Stomach (tissue), 9 donors: Measurements from ENCODE around the gene SLC66A1. TPM values are rescaled to one million over a fixed set of nuclear protein-coding genes. Genes with fewer than 3 reads are reported as not detected.
A peak's percentile ranks its signal among the peaks of the same experiment; 100 is the strongest.

ENCODE experiments used
- DNase-seq, 2 donors: peaks; one replicate each; pipeline versions ENCODE4 v3.0.0 to v3.0.0-alpha.2; 2013 to 2019
- H3K27ac ChIP-seq, 5 donors: fragments of 200-600 bp in 4 of 5; sonication (generic) in 4 of 5; one replicate each; pipeline ENCODE4 v1.5.1; 2013 to 2019; ENCODE audit warnings: mild to moderate bottlenecking in 1 of 5, moderate library complexity in 1 of 5
- H3K27me3 ChIP-seq, 3 donors: fragments of 200-600 bp; sonication (generic); one replicate each; pipeline ENCODE4 v1.5.1; 2017 to 2019; ENCODE audit warnings: mixed run types in 1 of 3
- H3K36me3 ChIP-seq, 4 donors: fragments of 200-600 bp; sonication (generic); 1 replicate in 3 of 4; 2 replicates in 1 of 4; pipeline ENCODE4 v1.5.1; 2016 to 2019
- H3K4me1 ChIP-seq, 4 donors: fragments of 200-600 bp; sonication (generic); one replicate each; pipeline ENCODE4 v1.5.1; 2016 to 2019
- H3K4me3 ChIP-seq, 4 donors: fragments of 200-600 bp; sonication (generic) in 3 of 4; one replicate each; pipeline ENCODE4 v1.5.1; 2016 to 2019; ENCODE audit warnings: mild to moderate bottlenecking in 1 of 4
- H3K9me3 ChIP-seq, 4 donors: fragments of 200-600 bp; sonication (generic); one replicate each; pipeline ENCODE4 v1.5.1; 2016 to 2019
- EP300 ChIP-seq: sonication (generic); formaldehyde crosslinking; IDR thresholded peaks from one replicate; pipeline ENCODE4 v1.6.1; 2017; ENCODE audit warnings: antibody characterized with exemption
- POLR2A ChIP-seq, 4 donors: fragments of 450-650 bp; IDR thresholded peaks; one replicate each; pipeline ENCODE4 v1.6.1; 2016; ENCODE audit warnings: antibody characterized with exemption in 4 of 4, control low read depth in 2 of 4, mild to moderate bottlenecking in 1 of 4, moderate library complexity in 1 of 4
- POLR2AphosphoS5 ChIP-seq, 3 donors: sonication (generic); formaldehyde crosslinking; IDR thresholded peaks; one replicate each; pipeline ENCODE4 v1.6.1; 2016; ENCODE audit warnings: antibody characterized with exemption in 3 of 3
- WGBS, 5 donors: extraction: QIAGEN DNeasy Blood & Tissue Kit in 3 of 5; methylation state at CpG; one replicate each; pipeline versions ENCODE4 v1.1.5 to v1.1.7; 2013 to 2018; 5-methylcytosine and 5-hydroxymethylcytosine counted together
- intact Hi-C: fragments of 100-400 bp; cut with DNase I; formaldehyde crosslinking; loops from one replicate; pipeline ENCODE4 v1.15.1; 2023; ENCODE audit warnings: low total_unique reads
- polyA plus RNA-seq, 3 donors: library from polyadenylated mRNA; stranded (reverse); fragments of 200-250 nt; gene quantifications; one replicate each; pipeline ENCODE4 v1.2.3, GENCODE V29; 2013
- total RNA-seq, 5 donors: library from RNA; depleted of rRNA; stranded (reverse); fragments of >200 nt; gene quantifications; one replicate each; pipeline versions ENCODE4 v1.1.0 to v1.2.3, GENCODE V29; 2014 to 2016
- TF ChIP-seq, protein P1 (sequence below), 7 experiments: fragments of 450-650 bp in 4 of 7; fragments of 200-600 bp in 3 of 7; sonication (generic) in 3 of 7; IDR thresholded peaks; one replicate each; pipeline ENCODE4 v1.5.1; 2016 to 2019; ENCODE audit warnings: antibody characterized with exemption in 7 of 7, control low read depth in 2 of 7, mild to moderate bottlenecking in 1 of 7
- donor health status: healthy with polysubstance abuse.
- donor health status: Bipolar disorder and iron deficiency.
- donor health status: healthy.

SLC66A1 gene
- total and polyA plus RNA-seq, 8 donors = 1.8 to 14.5 (median 10.6) TPM

DNA sequence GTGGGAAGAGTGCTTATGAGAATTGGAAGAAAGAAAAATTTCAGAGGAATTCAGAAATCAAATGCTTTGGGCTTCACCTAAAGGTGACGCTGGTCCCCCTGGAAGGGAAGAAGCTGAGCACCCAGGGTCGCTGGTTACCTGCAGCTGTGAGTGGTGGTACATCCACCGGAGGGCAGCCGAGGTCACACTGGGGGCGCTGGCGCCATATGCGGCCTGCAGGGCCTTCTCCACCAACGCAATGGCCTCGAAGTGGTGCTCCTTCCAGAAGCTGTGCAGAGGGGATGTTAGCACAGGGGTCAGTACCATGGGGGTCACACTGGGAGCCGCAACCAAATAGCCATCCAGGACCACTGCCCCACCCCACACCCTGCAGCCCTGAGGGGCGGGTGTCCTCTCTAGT lies 6.2 kb upstream of the SLC66A1 start:
- peaks cover 4 to 24% (median 12%) of the 10 kb centered on the region in 4 donors for H3K4me1 ChIP-seq
- intact Hi-C loops = no loop called here
- H3K27ac ChIP-seq = no peak overlapping the region
- TF ChIP-seq POLR2AphosphoS5 (IDR thresholded peaks at IDR 0.05) (no peak), POLR2A (IDR thresholded peaks at IDR 0.05) (no peak), EP300 (no peak)
- TF ChIP-seq, protein P1, sequence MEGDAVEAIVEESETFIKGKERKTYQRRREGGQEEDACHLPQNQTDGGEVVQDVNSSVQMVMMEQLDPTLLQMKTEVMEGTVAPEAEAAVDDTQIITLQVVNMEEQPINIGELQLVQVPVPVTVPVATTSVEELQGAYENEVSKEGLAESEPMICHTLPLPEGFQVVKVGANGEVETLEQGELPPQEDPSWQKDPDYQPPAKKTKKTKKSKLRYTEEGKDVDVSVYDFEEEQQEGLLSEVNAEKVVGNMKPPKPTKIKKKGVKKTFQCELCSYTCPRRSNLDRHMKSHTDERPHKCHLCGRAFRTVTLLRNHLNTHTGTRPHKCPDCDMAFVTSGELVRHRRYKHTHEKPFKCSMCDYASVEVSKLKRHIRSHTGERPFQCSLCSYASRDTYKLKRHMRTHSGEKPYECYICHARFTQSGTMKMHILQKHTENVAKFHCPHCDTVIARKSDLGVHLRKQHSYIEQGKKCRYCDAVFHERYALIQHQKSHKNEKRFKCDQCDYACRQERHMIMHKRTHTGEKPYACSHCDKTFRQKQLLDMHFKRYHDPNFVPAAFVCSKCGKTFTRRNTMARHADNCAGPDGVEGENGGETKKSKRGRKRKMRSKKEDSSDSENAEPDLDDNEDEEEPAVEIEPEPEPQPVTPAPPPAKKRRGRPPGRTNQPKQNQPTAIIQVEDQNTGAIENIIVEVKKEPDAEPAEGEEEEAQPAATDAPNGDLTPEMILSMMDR (IDR thresholded peaks at IDR 0.05) = no peak
- no peaks in the 10 kb centered on the region for H3K9me3 ChIP-seq
- H3K27me3 ChIP-seq = no peaks in the 10 kb centered on the region
- WGBS, 5 donors = 86 to 96% (median 92%) methylated on average over 9 to 11 of the region's 11 CpGs
- no peak for DNase-seq
- H3K36me3 ChIP-seq = peaks cover 46 to 69% (median 67%) of the 10 kb centered on the region in 4 donors
- no peak overlapping the region for H3K4me3 ChIP-seq

DNA sequence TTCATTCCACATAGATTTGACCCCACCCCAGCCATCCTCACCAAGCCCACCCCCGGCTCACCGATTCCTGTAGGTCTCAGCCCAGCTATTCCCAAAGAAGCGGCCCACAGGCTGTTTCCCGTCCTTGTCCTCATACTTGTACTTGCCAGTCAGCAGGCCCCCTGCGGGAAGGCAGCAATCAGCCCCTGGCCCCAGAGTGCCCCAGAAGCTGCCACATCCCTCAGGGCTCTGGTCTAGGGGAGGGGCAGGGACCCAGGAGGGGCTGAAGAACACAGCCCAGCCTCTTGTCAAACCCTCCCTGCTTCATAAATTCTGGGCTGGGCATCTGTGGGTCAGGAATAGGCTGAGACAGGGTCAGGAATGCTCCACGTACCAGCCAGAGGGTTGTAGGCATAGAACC lies 5.2 kb upstream of the SLC66A1 start:
- no peak overlapping the region for H3K27ac ChIP-seq
- intact Hi-C loops = no loop called here
- peaks cover 9 to 32% (median 21%) of the 10 kb centered on the region in 4 donors for H3K4me1 ChIP-seq
- 83 to 99% (median 96%) methylated on average over 6 of the region's 6 CpGs for WGBS, 5 donors
- H3K27me3 ChIP-seq = no peaks in the 10 kb centered on the region
- H3K4me3 ChIP-seq = no peak overlapping the region
- TF ChIP-seq EP300 (no peak), POLR2A (IDR thresholded peaks at IDR 0.05) (no peak), POLR2AphosphoS5 (IDR thresholded peaks at IDR 0.05) (no peak)
- TF ChIP-seq, protein P1 (IDR thresholded peaks at IDR 0.05) = no peak
- no peak for DNase-seq
- no peaks in the 10 kb centered on the region for H3K9me3 ChIP-seq
- H3K36me3 ChIP-seq = peaks cover 46 to 66% (median 64%) of the 10 kb centered on the region in 4 donors

DNA sequence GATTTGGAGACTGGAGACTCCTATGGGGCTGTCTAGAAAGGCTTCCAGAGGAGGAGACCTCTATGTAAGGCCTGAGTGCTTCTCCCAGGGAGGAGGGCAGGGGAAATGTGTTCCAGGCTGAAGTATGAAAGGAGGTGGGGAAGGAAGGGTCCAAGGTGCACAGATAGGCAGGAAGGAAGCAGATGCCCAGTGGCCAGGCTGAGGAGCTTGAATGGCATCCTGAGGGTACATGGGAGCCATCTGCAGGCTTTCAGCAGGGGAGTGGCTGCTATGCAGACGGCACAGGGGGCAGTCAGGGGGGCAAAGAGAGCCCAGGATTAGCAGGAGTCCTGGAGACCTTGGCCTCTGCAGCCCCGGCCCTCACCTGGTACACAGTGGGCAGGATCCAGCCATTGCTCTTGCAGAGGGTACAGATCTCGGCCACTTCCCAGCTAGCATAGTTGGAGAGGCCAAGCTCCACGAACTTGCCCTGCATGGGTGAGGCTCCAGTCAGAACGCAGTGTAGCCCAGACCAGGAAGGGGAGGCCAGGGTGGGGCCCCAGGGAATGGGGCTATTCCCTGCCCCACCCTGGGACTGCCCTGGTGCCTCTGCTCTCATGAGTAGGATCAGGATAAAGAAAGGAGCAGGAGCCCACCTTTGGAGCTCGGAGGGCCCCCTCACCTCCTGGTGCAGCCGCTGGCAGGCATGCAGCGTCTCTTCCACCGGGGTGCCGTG lies 4.2 kb upstream of the SLC66A1 start:
- no peak overlapping the region for H3K27ac ChIP-seq
- peaks cover 12 to 37% (median 27%) of the 10 kb centered on the region in 4 donors for H3K4me1 ChIP-seq
- H3K4me3 ChIP-seq = no peak overlapping the region
- no peaks in the 10 kb centered on the region for H3K27me3 ChIP-seq
- intact Hi-C loops = no loop called here
- DNase-seq = peak in 1 of 2 donors; percentile 9
- peaks cover 46 to 58% (median 55%) of the 10 kb centered on the region in 4 donors for H3K36me3 ChIP-seq
- H3K9me3 ChIP-seq = no peaks in the 10 kb centered on the region
- TF ChIP-seq EP300 (no peak), POLR2AphosphoS5 (IDR thresholded peaks at IDR 0.05) (no peak), POLR2A (IDR thresholded peaks at IDR 0.05) (no peak)
- TF ChIP-seq, protein P1 (IDR thresholded peaks at IDR 0.05) = no peak
- WGBS, 5 donors = 82 to 88% (median 86%) methylated on average over 7 to 10 of the region's 10 CpGs

DNA sequence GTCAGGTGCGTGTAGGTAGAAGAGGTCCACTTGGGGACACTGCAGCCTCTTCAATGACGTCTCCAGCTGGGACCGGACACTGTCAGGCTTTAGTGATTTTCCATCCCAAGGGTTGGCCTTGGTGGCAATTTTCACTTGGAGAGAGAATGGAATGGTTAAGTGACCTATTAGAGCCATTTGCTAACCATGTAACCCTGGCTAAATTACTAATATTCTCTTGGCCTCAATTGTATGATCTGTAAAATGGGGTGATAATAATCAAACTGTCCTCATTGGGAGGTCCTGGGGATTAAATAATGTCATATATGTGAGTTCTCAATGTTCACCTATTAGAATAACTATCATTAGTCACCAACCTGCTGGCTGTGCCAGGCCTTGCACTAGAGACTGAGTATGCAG lies 3.6 kb upstream of the SLC66A1 start:
- intact Hi-C loops = no loop called here
- Histone ChIP-seq H3K36me3 (peaks cover 46 to 53% (median 50%) of the 10 kb centered on the region in 4 donors), H3K4me3 (no peak overlapping the region), H3K9me3 (no peaks in the 10 kb centered on the region), H3K27me3 (no peaks in the 10 kb centered on the region), H3K27ac (no peak overlapping the region), H3K4me1 (peaks cover 18 to 43% (median 33%) of the 10 kb centered on the region in 4 donors)
- TF ChIP-seq, protein P1 (IDR thresholded peaks at IDR 0.05) = no peak
- TF ChIP-seq POLR2A (IDR thresholded peaks at IDR 0.05) (no peak), POLR2AphosphoS5 (IDR thresholded peaks at IDR 0.05) (no peak), EP300 (no peak)
- 88 to 96% (median 95%) methylated on average over 3 of the region's 3 CpGs for WGBS, 5 donors
- DNase-seq = no peak
